ENCODE measurements around the gene BCL11B. TPM values are rescaled to one million over a fixed set of nuclear protein-coding genes. Genes with fewer than 3 reads are reported as not detected.

The BCL11B gene
- total and polyA plus RNA-seq, 4 donors, result 0.04 to 0.42 (median 0.16) TPM

GRCh38 chr14:99124482-99125105 is 147.4 kb downstream of the BCL11B start:
- Histone ChIP-seq H3K4me3 (ENCODE audit: low read depth in 1 of 3, low read length in 3 of 3) (no peak overlapping the region), H3K9me3 (ENCODE audit: control insufficient read depth in 4 of 4, low read length in 3 of 4) (no peaks in the 10 kb centered on the region), H3K27me3 (ENCODE audit: control insufficient read depth in 4 of 4, insufficient read depth in 4 of 4, low read length in 3 of 4) (peaks cover 0 to 6% (median 0%) of the 10 kb centered on the region in 4 donors), H3K9ac (ENCODE audit: low read depth in 1 of 2, low read length in 2 of 2) (no peak overlapping the region), H3K36me3 (ENCODE audit: control insufficient read depth in 4 of 4, insufficient read depth in 3 of 4, low read depth in 1 of 4, low read length in 3 of 4) (no peaks in the 10 kb centered on the region), H3K27ac (ENCODE audit: low read depth in 1 of 2, low read length in 2 of 2) (no peak overlapping the region), H3K4me1 (ENCODE audit: control insufficient read depth in 4 of 4, insufficient read depth in 4 of 4, low read length in 3 of 4) (peaks cover 0 to 12% (median 2%) of the 10 kb centered on the region in 4 donors)
- TF ChIP-seq SP1 (IDR thresholded peaks at IDR 0.05) (no peak), REST (IDR thresholded peaks at IDR 0.05) (no peak), FOXA2 (IDR thresholded peaks at IDR 0.05) (no peak), RAD21 (IDR thresholded peaks at IDR 0.05) (no peak), RXRA (IDR thresholded peaks at IDR 0.05) (no peak)
- no peak for DNase-seq (ENCODE audit: low spot score)
- 89% methylated on average over 10 of the region's 10 CpGs for WGBS

- Histone ChIP-seq H3K27ac (ENCODE audit: low read depth in 1 of 2, low read length in 2 of 2) (no peak overlapping the region), H3K4me1 (ENCODE audit: control insufficient read depth in 4 of 4, insufficient read depth in 4 of 4, low read length in 3 of 4) (peaks cover 0 to 9% (median 2%) of the 10 kb centered on the region in 4 donors), H3K9ac (ENCODE audit: low read depth in 1 of 2, low read length in 2 of 2) (no peak overlapping the region), H3K36me3 (ENCODE audit: control insufficient read depth in 4 of 4, insufficient read depth in 3 of 4, low read depth in 1 of 4, low read length in 3 of 4) (no peaks in the 10 kb centered on the region), H3K9me3 (ENCODE audit: control insufficient read depth in 4 of 4, low read length in 3 of 4) (no peaks in the 10 kb centered on the region), H3K4me3 (ENCODE audit: low read depth in 1 of 3, low read length in 3 of 3) (no peak overlapping the region), H3K27me3 (ENCODE audit: control insufficient read depth in 4 of 4, insufficient read depth in 4 of 4, low read length in 3 of 4) (peaks cover 0 to 6% (median under 1%) of the 10 kb centered on the region in 4 donors)
- TF ChIP-seq EGR1 (IDR thresholded peaks at IDR 0.05; ENCODE audit: low read depth in 2 of 2) (no peak), JUND (IDR thresholded peaks at IDR 0.05) (no peak), CTCF (IDR thresholded peaks at IDR 0.05; ENCODE audit: low read depth, low read length, missing input control) (no peak), RAD21 (IDR thresholded peaks at IDR 0.05) (no peak), REST (IDR thresholded peaks at IDR 0.05) (no peak), MAX (IDR thresholded peaks at IDR 0.05) (no peak), HNF4A (conservative IDR thresholded peaks at IDR 0.05) (no peak), FOXA2 (IDR thresholded peaks at IDR 0.05) (no peak), ATF3 (IDR thresholded peaks at IDR 0.05) (no peak), RXRA (IDR thresholded peaks at IDR 0.05) (no peak), GABPA (IDR thresholded peaks at IDR 0.05 in 1 of 2, conservative IDR thresholded peaks at IDR 0.05 in 1 of 2) (no peak), ZBTB33 (IDR thresholded peaks at IDR 0.05) (no peak)
- 84% methylated on average over 9 of the region's 9 CpGs for WGBS
- DNase-seq (ENCODE audit: low spot score), result no peak
These were observed 148.7 kb downstream of the BCL11B start for GRCh38 chr14:99123208-99123870.

All from liver (tissue), 9 donors.